ENCODE measurements around the gene TMC6.

DNA sequence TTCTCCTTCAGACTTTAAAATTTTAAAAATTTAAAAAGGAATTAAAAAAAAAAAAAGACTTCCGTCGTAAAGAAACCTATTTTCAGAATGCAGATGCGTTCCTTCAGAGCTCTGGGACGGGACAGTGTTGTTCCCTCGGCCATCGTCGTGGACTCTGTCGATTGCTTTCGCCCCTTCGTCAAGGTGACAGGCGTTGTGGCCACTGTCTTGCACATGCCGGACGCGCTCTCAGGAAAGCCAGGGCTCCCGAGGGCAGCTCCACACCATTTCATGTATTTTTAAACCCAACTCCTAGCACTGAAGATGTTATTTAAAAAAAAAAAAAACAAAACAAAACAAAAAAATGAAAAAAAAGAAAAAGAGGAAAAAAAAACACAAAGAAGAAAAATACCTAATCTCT lies 22.3 kb downstream of the TMC6 start:
- TF ChIP-seq POLR2A (IDR thresholded peaks at IDR 0.05; ENCODE audit: low read depth, low read length) (no peak), MAZ (IDR thresholded peaks at IDR 0.05; ENCODE audit: borderline replicate concordance, low read depth, low read length) (no peak), CEBPB (IDR thresholded peaks at IDR 0.05; ENCODE audit: low read depth, low read length) (no peak), RFX5 (IDR thresholded peaks at IDR 0.05; ENCODE audit: low read depth, low read length) (no peak), RCOR1 (IDR thresholded peaks at IDR 0.05; ENCODE audit: insufficient replicate concordance, low read length) (no peak)
- TF ChIP-seq, protein P1, sequence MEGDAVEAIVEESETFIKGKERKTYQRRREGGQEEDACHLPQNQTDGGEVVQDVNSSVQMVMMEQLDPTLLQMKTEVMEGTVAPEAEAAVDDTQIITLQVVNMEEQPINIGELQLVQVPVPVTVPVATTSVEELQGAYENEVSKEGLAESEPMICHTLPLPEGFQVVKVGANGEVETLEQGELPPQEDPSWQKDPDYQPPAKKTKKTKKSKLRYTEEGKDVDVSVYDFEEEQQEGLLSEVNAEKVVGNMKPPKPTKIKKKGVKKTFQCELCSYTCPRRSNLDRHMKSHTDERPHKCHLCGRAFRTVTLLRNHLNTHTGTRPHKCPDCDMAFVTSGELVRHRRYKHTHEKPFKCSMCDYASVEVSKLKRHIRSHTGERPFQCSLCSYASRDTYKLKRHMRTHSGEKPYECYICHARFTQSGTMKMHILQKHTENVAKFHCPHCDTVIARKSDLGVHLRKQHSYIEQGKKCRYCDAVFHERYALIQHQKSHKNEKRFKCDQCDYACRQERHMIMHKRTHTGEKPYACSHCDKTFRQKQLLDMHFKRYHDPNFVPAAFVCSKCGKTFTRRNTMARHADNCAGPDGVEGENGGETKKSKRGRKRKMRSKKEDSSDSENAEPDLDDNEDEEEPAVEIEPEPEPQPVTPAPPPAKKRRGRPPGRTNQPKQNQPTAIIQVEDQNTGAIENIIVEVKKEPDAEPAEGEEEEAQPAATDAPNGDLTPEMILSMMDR (conservative IDR thresholded peaks at IDR 0.05; ENCODE audit: low read depth, low read length): no peak

Measured in IMR-90 (cell line).